Psoas muscle (tissue), 8 donors: ENCODE measurements around the gene SORBS1. TPM values are rescaled to one million over a fixed set of nuclear protein-coding genes. Genes with fewer than 3 reads are reported as not detected.
A peak's percentile ranks its signal among the peaks of the same experiment; 100 is the strongest.

Source experiments
- ATAC-seq, 4 donors: fragments of 200-7000 bp; cut with Tn5 transposase; one replicate each; pipeline ENCODE4 v1.9.1; 2020; ENCODE audit warnings: moderate library complexity in 3 of 4, mild to moderate bottlenecking in 2 of 4
- DNase-seq, 2 donors: peaks; one replicate each; pipeline ENCODE4 v3.0.0-alpha.2; 2020
- H3K27ac ChIP-seq: fragments of 200-600 bp; one replicate; pipeline ENCODE4 v1.8.0; 2022
- H3K27me3 ChIP-seq, 3 donors: fragments of 200-600 bp in 1 of 3; one replicate each; pipeline versions ENCODE4 v1.6.1 to v1.8.0; 2013 to 2022; ENCODE audit warnings: low read length in 2 of 3, mild to moderate bottlenecking in 2 of 3, moderate library complexity in 1 of 3; ENCODE audit not compliant: insufficient read depth in 3 of 3
- H3K36me3 ChIP-seq, 2 donors: fragments of 200-600 bp in 1 of 2; one replicate each; pipeline versions ENCODE4 v1.6.1 to v1.8.0; 2013 to 2022; ENCODE audit warnings: low read depth in 1 of 2, mild to moderate bottlenecking in 1 of 2, moderate library complexity in 1 of 2; ENCODE audit not compliant: insufficient read depth in 1 of 2
- H3K4me1 ChIP-seq: fragments of 200-600 bp; one replicate; pipeline ENCODE4 v1.8.0; 2022
- H3K4me3 ChIP-seq: fragments of 200-600 bp; one replicate; pipeline ENCODE4 v1.8.0; 2022; ENCODE audit warnings: mild to moderate bottlenecking
- H3K9me3 ChIP-seq: fragments of 200-600 bp; one replicate; pipeline ENCODE4 v1.8.0; 2022
- WGBS, 3 donors: extraction: QIAGEN DNeasy Blood & Tissue Kit; methylation state at CpG; one replicate each; pipeline versions ENCODE4 v1.1.6 to v1.1.7; 2013; 5-methylcytosine and 5-hydroxymethylcytosine counted together
- intact Hi-C, 2 donors: fragments of 100-400 bp; cut with DNase I; formaldehyde crosslinking; loops; one replicate each; pipeline versions ENCODE4 v1.11.0 to v1.14.2; 2022
- polyA plus RNA-seq, 3 donors: library from polyadenylated mRNA; stranded (reverse); fragments of 200-250 nt; gene quantifications; one replicate each; pipeline ENCODE4 v1.2.3, GENCODE V29; 2013
- total RNA-seq, 4 donors: library from RNA; stranded (reverse); fragmentation: NEBNext Ultra II Directional in 2 of 4; extraction: Animal tissue kit (Norgen Biotek cat#: 25700) in 2 of 4; gene quantifications; one replicate each; pipeline versions ENCODE4 v1.2.1 to v1.2.4, GENCODE V29; 2021 to 2023
- TF ChIP-seq, protein P1 (sequence below): fragments of 200-600 bp; IDR thresholded peaks from one replicate; pipeline ENCODE4 v1.8.0; 2022; ENCODE audit warnings: antibody characterized with exemption
- donor health status: healthy with polysubstance abuse.
- donor health status: DM: no; HTN: no; CAD: no; lungs with moderate emphysema.
- donor health status: Bipolar disorder and iron deficiency.
- donor health status: healthy.
- donor health status: DM: yes; HTN: yes; CAD: no.
- donor health status: DM: no; HTN: no; CAD: no.
- donor health status: DM: no; HTN: no; CAD: no.
- donor health status: DM: yes; HTN: yes; CAD: no.

SORBS1 gene
- total and polyA plus RNA-seq, 7 donors = 17.3 to 306 (median 145) TPM

GRCh38 chr10:95422233-95422632 is 138.9 kb downstream of the SORBS1 start:
- Histone ChIP-seq H3K9me3 (no peaks in the 10 kb centered on the region), H3K27me3 (no peaks in the 10 kb centered on the region), H3K36me3 (peaks cover 0 to 85% of the 10 kb centered on the region in 2 donors), H3K4me3 (no peak overlapping the region), H3K27ac (no peak overlapping the region), H3K4me1 (peaks cover 4% of the 10 kb centered on the region)
- DNase-seq (no peak), ATAC-seq (no peak)
- WGBS, 3 donors = 90 to 97% (median 91%) methylated on average over 3 of the region's 3 CpGs
- intact Hi-C loops = loop anchor here in 1 of 2 donors (5.0 kb wide), 1 partner anchor 35 kb away; no protein-coding TSS in a partner anchor
- TF ChIP-seq, protein P1, sequence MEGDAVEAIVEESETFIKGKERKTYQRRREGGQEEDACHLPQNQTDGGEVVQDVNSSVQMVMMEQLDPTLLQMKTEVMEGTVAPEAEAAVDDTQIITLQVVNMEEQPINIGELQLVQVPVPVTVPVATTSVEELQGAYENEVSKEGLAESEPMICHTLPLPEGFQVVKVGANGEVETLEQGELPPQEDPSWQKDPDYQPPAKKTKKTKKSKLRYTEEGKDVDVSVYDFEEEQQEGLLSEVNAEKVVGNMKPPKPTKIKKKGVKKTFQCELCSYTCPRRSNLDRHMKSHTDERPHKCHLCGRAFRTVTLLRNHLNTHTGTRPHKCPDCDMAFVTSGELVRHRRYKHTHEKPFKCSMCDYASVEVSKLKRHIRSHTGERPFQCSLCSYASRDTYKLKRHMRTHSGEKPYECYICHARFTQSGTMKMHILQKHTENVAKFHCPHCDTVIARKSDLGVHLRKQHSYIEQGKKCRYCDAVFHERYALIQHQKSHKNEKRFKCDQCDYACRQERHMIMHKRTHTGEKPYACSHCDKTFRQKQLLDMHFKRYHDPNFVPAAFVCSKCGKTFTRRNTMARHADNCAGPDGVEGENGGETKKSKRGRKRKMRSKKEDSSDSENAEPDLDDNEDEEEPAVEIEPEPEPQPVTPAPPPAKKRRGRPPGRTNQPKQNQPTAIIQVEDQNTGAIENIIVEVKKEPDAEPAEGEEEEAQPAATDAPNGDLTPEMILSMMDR = no peak

GRCh38 chr10:95421782-95422181 is 139.4 kb downstream of the SORBS1 start:
- TF ChIP-seq, protein P1 = no peak
- WGBS, 3 donors = 87 to 95% (median 87%) methylated on average over 3 of the region's 3 CpGs
- H3K36me3 ChIP-seq = peaks cover 0 to 81% of the 10 kb centered on the region in 2 donors
- no peak overlapping the region for H3K4me3 ChIP-seq
- intact Hi-C loops = loop anchor here in 1 of 2 donors (5.0 kb wide), 1 partner anchor 34 kb away; no protein-coding TSS in a partner anchor
- H3K9me3 ChIP-seq = no peaks in the 10 kb centered on the region
- ATAC-seq = no peak
- no peaks in the 10 kb centered on the region for H3K27me3 ChIP-seq
- H3K4me1 ChIP-seq = peaks cover 4% of the 10 kb centered on the region
- DNase-seq = no peak
- no peak overlapping the region for H3K27ac ChIP-seq

GRCh38 chr10:95419399-95419798 is 141.8 kb downstream of the SORBS1 start:
- ATAC-seq (no peak), DNase-seq (no peak)
- TF ChIP-seq, protein P1 = no peak
- no peaks in the 10 kb centered on the region for H3K27me3 ChIP-seq
- H3K9me3 ChIP-seq = no peaks in the 10 kb centered on the region
- H3K4me1 ChIP-seq = peaks cover 19% of the 10 kb centered on the region
- WGBS, 3 donors = 70 to 84% (median 75%) methylated on average over 3 of the region's 3 CpGs
- intact Hi-C loops = no loop called here
- H3K36me3 ChIP-seq = peaks cover 0 to 64% of the 10 kb centered on the region in 2 donors
- H3K4me3 ChIP-seq = no peak overlapping the region
- peak overlapping the region; percentile 52 for H3K27ac ChIP-seq

- Histone ChIP-seq H3K4me3 (no peak overlapping the region), H3K27me3 (no peaks in the 10 kb centered on the region), H3K4me1 (peaks cover 43% of the 10 kb centered on the region), H3K36me3 (peaks cover 0 to 41% of the 10 kb centered on the region in 2 donors), H3K27ac (peak overlapping the region; percentile 93), H3K9me3 (no peaks in the 10 kb centered on the region)
- DNase-seq = no peak
- TF ChIP-seq, protein P1 = no peak
- WGBS, 3 donors = 84 to 89% (median 87%) methylated on average over 7 of the region's 7 CpGs
- intact Hi-C loops = no loop called here
- ATAC-seq = no peak
Measured at GRCh38 chr10:95416973-95417372, 144.2 kb downstream of the SORBS1 start.

DNA sequence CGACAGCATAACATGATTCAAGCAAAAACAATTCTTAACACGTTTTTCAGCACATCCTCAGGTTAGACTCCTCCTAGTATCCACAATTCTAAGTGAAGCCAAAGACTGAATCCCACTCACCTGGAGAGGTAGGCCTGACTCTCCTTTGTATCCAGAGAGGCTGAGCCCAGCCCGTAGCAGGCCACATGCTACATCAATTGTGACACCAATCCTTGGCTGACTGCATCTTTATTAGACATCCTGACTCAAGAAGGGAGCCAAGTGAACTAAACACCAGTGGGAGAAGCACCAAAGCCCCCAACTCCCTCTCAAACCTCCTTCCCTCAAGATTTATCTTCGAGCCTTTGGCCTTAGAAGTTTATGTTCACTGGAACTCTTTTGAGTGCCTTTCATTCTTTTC is 144.9 kb downstream of the SORBS1 start:
- peaks cover 0 to 36% of the 10 kb centered on the region in 2 donors for H3K36me3 ChIP-seq
- H3K9me3 ChIP-seq = no peaks in the 10 kb centered on the region
- intact Hi-C loops = no loop called here
- peak overlapping the region; percentile 93 for H3K27ac ChIP-seq
- ATAC-seq (peak in 1 of 4 donors; percentile 21), DNase-seq (no peak)
- 57 to 71% (median 59%) methylated on average over 4 of the region's 4 CpGs for WGBS, 3 donors
- H3K4me3 ChIP-seq = peak overlapping the region; percentile 65
- TF ChIP-seq, protein P1 = no peak
- H3K27me3 ChIP-seq = no peaks in the 10 kb centered on the region
- peaks cover 49% of the 10 kb centered on the region for H3K4me1 ChIP-seq
